ENCODE measurements around the gene PTPRF. TPM values are rescaled to one million over a fixed set of nuclear protein-coding genes. Genes with fewer than 3 reads are reported as not detected.

PTPRF gene
- total and polyA plus RNA-seq, 5 donors from 2014 or later, result 0.22 TPM; not detected in 4

DNA sequence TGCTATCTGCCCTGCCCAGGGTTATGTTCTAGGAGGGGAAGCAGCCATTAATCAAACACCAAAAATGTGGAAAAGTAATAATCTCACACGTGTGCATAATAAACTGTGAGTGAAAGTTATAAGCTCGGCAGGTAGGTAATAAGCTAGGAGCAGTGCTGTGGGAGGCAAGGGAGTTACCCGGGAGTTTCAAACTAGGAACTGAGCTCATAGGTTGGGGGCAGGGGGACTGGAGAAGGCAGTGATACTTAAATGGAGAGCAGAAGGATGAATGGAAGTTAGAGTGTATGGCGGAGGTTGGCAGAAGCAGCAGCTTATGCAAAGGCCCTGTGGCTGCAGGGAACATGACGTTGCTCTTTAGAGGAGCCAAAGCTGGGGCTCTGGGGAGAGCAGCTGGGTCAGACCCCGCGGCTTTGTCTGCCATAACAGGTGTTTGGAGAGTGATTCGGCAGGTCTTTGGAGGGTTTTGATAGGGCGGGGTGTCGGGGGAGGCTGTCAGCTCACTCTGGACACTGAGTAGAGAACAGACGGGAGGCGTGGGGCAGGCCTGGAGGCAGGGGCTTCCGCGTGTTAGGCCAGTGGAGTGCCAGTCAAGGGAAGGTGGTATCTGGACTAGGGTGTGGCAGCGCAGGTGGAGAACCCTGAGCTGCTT is 20.0 kb downstream of the PTPRF start:
- peaks cover 3% of the 10 kb centered on the region for H3K4me1 ChIP-seq (ENCODE audit: control insufficient read depth, insufficient read depth, low read length, poor library complexity, severe bottlenecking)
- Mint-ChIP-seq H3K4me3 (peak overlapping the region in 3 of 4 donors; percentile 17 to 62 (median 61)), H3K27me3 (peaks cover 7% of the 10 kb centered on the region), H3K9me3 (no peaks in the 10 kb centered on the region), H3K36me3 (no peaks in the 10 kb centered on the region), H3K27ac (no peak overlapping the region), H3K4me1 (peaks cover 0 to 13% (median 4%) of the 10 kb centered on the region in 4 donors)
- ATAC-seq (ENCODE audit: low read depth in 2 of 2) (no peak), DNase-seq (no peak)
- no peaks in the 10 kb centered on the region for H3K36me3 ChIP-seq (ENCODE audit: control insufficient read depth, insufficient read depth, low read length)
- no peak overlapping the region for H3K4me3 ChIP-seq (ENCODE audit: low read depth, low read length)
- H3K27ac ChIP-seq (ENCODE audit: insufficient read depth, low read length, poor library complexity, severe bottlenecking), result no peak overlapping the region
- no peaks in the 10 kb centered on the region for H3K27me3 ChIP-seq (ENCODE audit: control insufficient read depth, insufficient read depth, low read length)
- H3K9me3 ChIP-seq (ENCODE audit: control insufficient read depth in 2 of 2, low read length in 2 of 2), result no peaks in the 10 kb centered on the region

- Histone ChIP-seq H3K4me3 (ENCODE audit: low read depth, low read length) (no peak overlapping the region), H3K9me3 (ENCODE audit: control insufficient read depth in 2 of 2, low read length in 2 of 2) (no peaks in the 10 kb centered on the region), H3K27me3 (ENCODE audit: control insufficient read depth, insufficient read depth, low read length) (no peaks in the 10 kb centered on the region), H3K4me1 (ENCODE audit: control insufficient read depth, insufficient read depth, low read length, poor library complexity, severe bottlenecking) (peaks cover 3% of the 10 kb centered on the region), H3K36me3 (ENCODE audit: control insufficient read depth, insufficient read depth, low read length) (no peaks in the 10 kb centered on the region), H3K27ac (ENCODE audit: insufficient read depth, low read length, poor library complexity, severe bottlenecking) (no peak overlapping the region)
- Mint-ChIP-seq H3K36me3 (no peaks in the 10 kb centered on the region), H3K27ac (no peak overlapping the region), H3K4me1 (peaks cover 0 to 13% (median 4%) of the 10 kb centered on the region in 4 donors), H3K27me3 (peaks cover 7% of the 10 kb centered on the region), H3K4me3 (no peak overlapping the region), H3K9me3 (no peaks in the 10 kb centered on the region)
- ATAC-seq (ENCODE audit: low read depth in 2 of 2) (no peak), DNase-seq (no peak)
Observed at GRCh38 chr1:43551396-43551888, 20.8 kb downstream of the PTPRF start.

DNA sequence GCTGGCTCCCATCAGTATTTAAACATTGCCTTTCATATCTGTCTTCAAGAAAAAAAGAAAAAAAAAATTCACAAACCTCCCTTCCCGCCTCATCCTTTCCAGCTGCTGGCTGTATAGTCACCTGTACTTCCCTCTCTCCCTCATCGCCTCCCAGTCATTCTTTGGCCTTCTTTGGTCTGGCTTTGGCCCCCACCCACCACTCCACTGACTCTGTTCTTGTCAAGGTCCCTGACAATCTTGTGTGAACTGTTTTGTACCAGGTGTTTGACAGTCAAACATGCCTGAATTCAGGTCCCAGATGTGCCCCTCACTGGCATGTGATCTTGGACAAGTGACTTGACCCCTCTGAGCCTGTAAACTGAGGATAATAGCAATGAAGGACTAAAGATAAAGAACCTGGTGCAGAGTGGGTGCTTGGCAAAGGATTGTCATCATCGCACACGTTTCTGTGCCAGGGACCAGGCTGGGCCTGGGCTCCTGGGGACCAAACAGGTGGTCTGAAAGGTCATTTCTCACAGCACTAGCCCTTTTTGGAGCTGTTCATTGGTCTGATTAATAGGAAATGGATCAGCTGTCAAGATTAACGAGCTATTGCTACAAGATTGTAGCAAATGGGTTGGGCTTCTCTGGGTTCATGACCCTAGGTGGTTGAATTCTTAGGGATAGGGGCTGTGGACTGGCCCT is 21.5 kb downstream of the PTPRF start:
- no peaks in the 10 kb centered on the region for H3K9me3 Mint-ChIP-seq

GRCh38 chr1:43552813-43553212 is 22.1 kb downstream of the PTPRF start:
- no peaks in the 10 kb centered on the region for H3K9me3 Mint-ChIP-seq
- Histone ChIP-seq H3K36me3 (ENCODE audit: control insufficient read depth, insufficient read depth, low read length) (no peaks in the 10 kb centered on the region), H3K4me3 (ENCODE audit: low read depth, low read length) (no peak overlapping the region), H3K9me3 (ENCODE audit: control insufficient read depth in 2 of 2, low read length in 2 of 2) (no peaks in the 10 kb centered on the region), H3K27me3 (ENCODE audit: control insufficient read depth, insufficient read depth, low read length) (no peaks in the 10 kb centered on the region), H3K4me1 (ENCODE audit: control insufficient read depth, insufficient read depth, low read length, poor library complexity, severe bottlenecking) (peaks cover 3% of the 10 kb centered on the region), H3K27ac (ENCODE audit: insufficient read depth, low read length, poor library complexity, severe bottlenecking) (no peak overlapping the region)
- H3K27me3 Mint-ChIP-seq, result peaks cover 7% of the 10 kb centered on the region
- DNase-seq (no peak), ATAC-seq (ENCODE audit: low read depth in 2 of 2) (no peak)
- no peak overlapping the region for H3K27ac Mint-ChIP-seq
- no peaks in the 10 kb centered on the region for H3K36me3 Mint-ChIP-seq
- no peak overlapping the region for H3K4me3 Mint-ChIP-seq
- H3K4me1 Mint-ChIP-seq, result peaks cover 0 to 11% (median 4%) of the 10 kb centered on the region in 4 donors

More for the DNA sequence above, 21.5 kb downstream of the PTPRF start:
- ATAC-seq (ENCODE audit: low read depth in 2 of 2) (no peak), DNase-seq (no peak)
- Histone ChIP-seq H3K9me3 (ENCODE audit: control insufficient read depth in 2 of 2, low read length in 2 of 2) (no peaks in the 10 kb centered on the region), H3K27me3 (ENCODE audit: control insufficient read depth, insufficient read depth, low read length) (no peaks in the 10 kb centered on the region), H3K27ac (ENCODE audit: insufficient read depth, low read length, poor library complexity, severe bottlenecking) (no peak overlapping the region), H3K36me3 (ENCODE audit: control insufficient read depth, insufficient read depth, low read length) (no peaks in the 10 kb centered on the region), H3K4me1 (ENCODE audit: control insufficient read depth, insufficient read depth, low read length, poor library complexity, severe bottlenecking) (peaks cover 3% of the 10 kb centered on the region), H3K4me3 (ENCODE audit: low read depth, low read length) (no peak overlapping the region)
- H3K36me3 Mint-ChIP-seq, result no peaks in the 10 kb centered on the region
- H3K27me3 Mint-ChIP-seq, result peaks cover 7% of the 10 kb centered on the region
- peaks cover 0 to 11% (median 4%) of the 10 kb centered on the region in 4 donors for H3K4me1 Mint-ChIP-seq
- peak overlapping the region in 1 of 4 donors; percentile 21 for H3K4me3 Mint-ChIP-seq
- H3K27ac Mint-ChIP-seq, result peak overlapping the region in 2 of 3 donors; percentile 7 to 39

DNA sequence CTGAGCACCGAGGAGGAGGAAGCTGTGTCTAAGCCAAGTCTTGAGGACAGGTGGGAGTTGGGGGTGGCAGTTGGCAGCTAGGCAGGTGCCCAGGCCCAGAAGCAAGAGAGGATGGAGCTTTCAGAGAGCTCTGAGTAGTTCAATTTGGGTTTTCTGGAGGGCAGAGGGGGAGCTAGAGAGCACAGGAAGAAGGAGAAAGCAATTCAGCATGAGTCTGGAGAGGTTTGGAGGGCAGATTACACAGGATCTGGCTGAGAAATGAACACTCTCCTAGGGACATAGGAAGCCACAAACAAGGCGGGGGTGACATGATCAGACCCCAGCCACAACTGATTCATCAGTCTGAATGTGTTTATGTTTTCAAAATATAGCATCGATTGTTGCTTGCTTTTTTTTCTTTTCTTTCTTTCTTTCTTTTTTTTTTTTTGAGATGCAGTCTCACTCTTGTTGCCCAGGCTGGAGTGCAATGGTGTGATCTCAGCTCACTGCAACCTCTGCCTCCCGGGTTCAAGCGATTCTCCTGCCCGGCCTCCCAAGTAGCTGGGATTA is 23.8 kb downstream of the PTPRF start:
- Histone ChIP-seq H3K36me3 (ENCODE audit: control insufficient read depth, insufficient read depth, low read length) (no peaks in the 10 kb centered on the region), H3K9me3 (ENCODE audit: control insufficient read depth in 2 of 2, low read length in 2 of 2) (no peaks in the 10 kb centered on the region), H3K27me3 (ENCODE audit: control insufficient read depth, insufficient read depth, low read length) (no peaks in the 10 kb centered on the region), H3K4me3 (ENCODE audit: low read depth, low read length) (no peak overlapping the region), H3K4me1 (ENCODE audit: control insufficient read depth, insufficient read depth, low read length, poor library complexity, severe bottlenecking) (peaks cover 3% of the 10 kb centered on the region), H3K27ac (ENCODE audit: insufficient read depth, low read length, poor library complexity, severe bottlenecking) (no peak overlapping the region)
- Mint-ChIP-seq H3K4me3 (no peak overlapping the region), H3K9me3 (no peaks in the 10 kb centered on the region), H3K27me3 (peaks cover 7% of the 10 kb centered on the region), H3K27ac (no peak overlapping the region), H3K36me3 (no peaks in the 10 kb centered on the region), H3K4me1 (peaks cover 0 to 11% (median 4%) of the 10 kb centered on the region in 4 donors)
- DNase-seq, result peak in 1 of 3 donors; percentile 65
- peak; percentile 28 to 43 for ATAC-seq (ENCODE audit: low read depth in 2 of 2)

GRCh38 chr1:43556782-43557181 is 26.1 kb downstream of the PTPRF start:
- no peaks in the 10 kb centered on the region for H3K36me3 ChIP-seq (ENCODE audit: control insufficient read depth, insufficient read depth, low read length)
- no peaks in the 10 kb centered on the region for H3K9me3 ChIP-seq (ENCODE audit: control insufficient read depth in 2 of 2, low read length in 2 of 2)
- H3K4me3 ChIP-seq (ENCODE audit: low read depth, low read length), result no peak overlapping the region
- no peak for DNase-seq
- Mint-ChIP-seq H3K27ac (no peak overlapping the region), H3K36me3 (no peaks in the 10 kb centered on the region), H3K27me3 (peaks cover 4% of the 10 kb centered on the region), H3K9me3 (no peaks in the 10 kb centered on the region), H3K4me3 (no peak overlapping the region), H3K4me1 (peaks cover 0 to 3% (median 0%) of the 10 kb centered on the region in 4 donors)
- no peaks in the 10 kb centered on the region for H3K4me1 ChIP-seq (ENCODE audit: control insufficient read depth, insufficient read depth, low read length, poor library complexity, severe bottlenecking)
- no peak for ATAC-seq (ENCODE audit: low read depth in 2 of 2)
- no peak overlapping the region for H3K27ac ChIP-seq (ENCODE audit: insufficient read depth, low read length, poor library complexity, severe bottlenecking)
- H3K27me3 ChIP-seq (ENCODE audit: control insufficient read depth, insufficient read depth, low read length), result no peaks in the 10 kb centered on the region

DNA sequence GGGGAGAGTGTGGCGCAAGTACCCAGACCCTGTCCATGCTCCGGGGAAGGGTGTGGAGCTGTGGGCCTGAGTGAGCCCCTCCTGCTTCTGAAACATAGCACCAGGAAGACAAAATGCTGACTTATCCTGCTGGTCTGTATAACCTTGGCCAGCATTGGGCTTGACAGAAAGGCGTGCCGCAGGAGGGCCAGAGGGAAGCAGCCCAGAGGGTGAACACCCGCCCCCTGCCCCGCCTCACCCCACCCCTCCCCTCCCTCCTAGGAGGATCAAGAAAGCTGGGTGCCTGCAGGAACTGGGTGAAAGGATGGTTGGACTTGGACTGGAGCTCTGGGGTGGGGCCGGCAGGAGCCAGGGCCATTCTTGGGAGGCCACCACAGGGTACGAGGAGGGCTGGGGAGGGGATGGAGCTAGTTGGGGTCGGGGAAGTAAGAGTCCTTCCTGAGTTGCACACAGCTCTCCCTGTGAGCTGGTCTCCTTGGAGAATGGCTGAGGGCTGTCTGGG is 27.1 kb downstream of the PTPRF start:
- Mint-ChIP-seq H3K9me3 (no peaks in the 10 kb centered on the region), H3K27me3 (no peaks in the 10 kb centered on the region), H3K27ac (no peak overlapping the region), H3K36me3 (no peaks in the 10 kb centered on the region), H3K4me3 (no peak overlapping the region), H3K4me1 (peaks cover 0 to 3% (median 0%) of the 10 kb centered on the region in 4 donors)
- ATAC-seq (ENCODE audit: low read depth in 2 of 2), result no peak
- no peaks in the 10 kb centered on the region for H3K36me3 ChIP-seq (ENCODE audit: control insufficient read depth, insufficient read depth, low read length)
- no peak overlapping the region for H3K4me3 ChIP-seq (ENCODE audit: low read depth, low read length)
- H3K4me1 ChIP-seq (ENCODE audit: control insufficient read depth, insufficient read depth, low read length, poor library complexity, severe bottlenecking), result no peaks in the 10 kb centered on the region
- no peak for DNase-seq
- H3K27me3 ChIP-seq (ENCODE audit: control insufficient read depth, insufficient read depth, low read length), result no peaks in the 10 kb centered on the region
- H3K9me3 ChIP-seq (ENCODE audit: control insufficient read depth in 2 of 2, low read length in 2 of 2), result no peaks in the 10 kb centered on the region
- no peak overlapping the region for H3K27ac ChIP-seq (ENCODE audit: insufficient read depth, low read length, poor library complexity, severe bottlenecking)

All from CD4-positive, CD25-positive, alpha-beta regulatory T cell (primary cell).